ENCODE measurements around the gene SERPINB13.
"Not testable (repeated sequence)": the region's sequence is repeated elsewhere in the genome, so short reads cannot be mapped to it uniquely, and the experiment has no call there.

SERPINB13 gene

DNA sequence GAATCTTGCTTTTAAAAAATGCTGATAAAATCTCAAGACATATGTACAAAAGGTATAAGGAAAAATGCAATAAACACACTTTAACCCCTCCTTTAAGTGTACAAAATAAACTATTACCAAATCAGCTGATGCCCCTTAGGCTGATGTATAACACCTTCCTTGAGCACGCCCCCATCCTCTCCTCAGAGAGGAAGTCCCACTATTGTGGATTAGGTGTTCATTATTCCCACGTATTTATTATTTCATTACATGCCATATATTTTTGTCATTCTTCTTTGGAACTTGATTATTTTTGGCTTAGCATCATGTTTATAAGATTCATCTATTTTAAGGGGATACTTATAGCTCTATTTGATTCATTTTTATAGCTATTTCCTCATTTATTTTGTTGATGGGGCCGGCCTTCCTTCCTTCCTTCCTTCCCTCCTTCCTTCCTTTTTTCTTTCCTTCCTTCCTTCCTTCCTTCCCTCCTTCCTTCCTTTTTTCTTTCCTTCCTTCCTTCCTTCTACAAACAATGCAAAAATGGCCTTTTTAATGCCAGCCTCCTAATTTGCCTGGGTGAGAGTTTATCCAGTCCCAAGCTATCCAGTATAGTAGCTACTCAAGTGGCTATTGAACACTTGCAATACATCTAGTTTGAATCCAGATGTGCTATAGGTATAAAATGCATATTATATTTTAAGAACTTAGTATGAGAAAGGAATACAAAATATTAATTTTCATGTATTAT lies 4.0 kb downstream of the SERPINB13 start:
- DNase-seq: no peak

DNA sequence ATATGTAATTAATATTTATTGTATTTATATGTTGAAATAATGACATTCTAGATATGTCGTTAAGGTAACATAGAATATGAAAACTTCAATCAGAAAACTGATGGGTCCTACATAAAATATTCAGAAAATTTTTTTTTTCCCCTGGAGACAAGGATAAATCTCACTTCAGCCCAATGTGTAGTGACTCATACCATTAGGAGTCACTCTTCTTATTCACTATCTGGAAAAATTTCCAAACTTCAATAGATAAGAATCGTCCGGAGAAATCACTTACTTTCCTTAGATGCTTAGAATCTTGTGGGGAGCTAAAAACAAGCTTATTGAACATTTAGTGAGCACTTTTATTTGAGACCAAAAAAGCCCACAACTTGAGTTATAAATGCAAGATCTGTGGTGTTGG lies 4.6 kb downstream of the SERPINB13 start:
- no peak for DNase-seq

DNA sequence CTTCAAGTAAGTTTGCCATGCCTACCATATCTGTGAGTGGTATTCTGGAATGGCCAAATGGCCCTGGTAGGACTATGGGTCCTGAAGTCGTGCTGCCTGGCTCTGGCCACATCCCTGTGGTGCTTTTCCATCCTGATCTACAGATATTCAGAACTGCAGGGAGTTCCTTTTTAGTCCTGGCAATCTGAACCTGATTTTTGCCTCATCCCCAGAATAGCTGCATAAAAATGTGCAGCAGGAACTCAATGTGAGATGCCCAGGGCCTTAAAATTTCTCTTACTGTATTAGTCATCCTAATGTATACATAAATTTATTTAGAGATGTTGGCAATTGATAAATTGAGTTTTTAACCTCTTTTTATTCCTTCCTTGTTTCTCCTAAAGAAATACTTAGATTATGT lies 5.3 kb downstream of the SERPINB13 start:
- DNase-seq: no peak

DNA sequence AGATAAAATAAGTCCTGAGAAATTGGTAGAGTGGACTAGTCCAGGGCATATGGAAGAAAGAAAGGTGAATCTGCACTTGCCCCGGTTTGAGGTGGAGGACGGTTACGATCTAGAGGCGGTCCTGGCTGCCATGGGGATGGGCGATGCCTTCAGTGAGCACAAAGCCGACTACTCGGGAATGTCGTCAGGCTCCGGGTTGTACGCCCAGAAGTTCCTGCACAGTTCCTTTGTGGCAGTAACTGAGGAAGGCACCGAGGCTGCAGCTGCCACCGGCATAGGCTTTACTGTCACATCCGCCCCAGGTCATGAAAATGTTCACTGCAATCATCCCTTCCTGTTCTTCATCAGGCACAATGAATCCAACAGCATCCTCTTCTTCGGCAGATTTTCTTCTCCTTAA lies 9.8 kb downstream of the SERPINB13 start:
- no peak for DNase-seq

DNA sequence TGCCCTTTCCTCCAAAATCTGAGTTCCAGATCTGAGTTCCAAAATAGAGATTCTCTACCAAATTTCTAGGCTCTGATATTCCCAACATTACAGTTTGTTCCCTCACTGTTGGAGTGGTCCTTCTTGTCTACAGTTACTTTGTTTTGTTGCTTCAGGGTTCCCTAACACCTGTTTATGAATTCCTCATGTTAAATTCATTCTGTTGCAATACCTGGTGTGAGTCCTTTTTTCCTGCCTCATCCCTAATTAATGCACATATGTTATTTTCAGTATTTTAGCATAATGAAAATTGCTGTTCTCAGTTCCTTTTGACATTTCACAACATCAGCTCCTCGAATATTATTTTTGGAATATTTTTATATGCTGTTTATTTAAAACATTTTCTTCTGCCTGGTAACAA lies 16.2 kb downstream of the SERPINB13 start:
- DNase-seq: no peak

DNA sequence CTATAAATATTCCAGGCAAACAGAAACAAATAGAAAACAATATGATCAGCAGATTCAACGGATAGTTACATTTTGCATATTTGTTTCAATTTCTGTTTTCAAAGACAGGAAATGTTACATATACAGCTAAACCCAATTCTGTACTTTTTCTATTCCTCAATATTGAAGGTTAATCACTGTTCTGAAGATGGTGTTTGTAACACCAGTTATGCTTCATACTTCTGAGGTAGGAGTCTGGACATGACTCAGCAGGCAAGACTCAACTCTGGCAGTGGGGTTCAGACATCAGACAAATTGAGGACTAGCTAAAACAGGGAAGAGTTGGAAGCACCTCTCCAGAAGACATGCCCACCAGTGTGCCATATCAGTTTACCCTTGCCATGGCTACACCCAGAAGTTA lies 16.6 kb downstream of the SERPINB13 start:
- no peak for DNase-seq

DNA sequence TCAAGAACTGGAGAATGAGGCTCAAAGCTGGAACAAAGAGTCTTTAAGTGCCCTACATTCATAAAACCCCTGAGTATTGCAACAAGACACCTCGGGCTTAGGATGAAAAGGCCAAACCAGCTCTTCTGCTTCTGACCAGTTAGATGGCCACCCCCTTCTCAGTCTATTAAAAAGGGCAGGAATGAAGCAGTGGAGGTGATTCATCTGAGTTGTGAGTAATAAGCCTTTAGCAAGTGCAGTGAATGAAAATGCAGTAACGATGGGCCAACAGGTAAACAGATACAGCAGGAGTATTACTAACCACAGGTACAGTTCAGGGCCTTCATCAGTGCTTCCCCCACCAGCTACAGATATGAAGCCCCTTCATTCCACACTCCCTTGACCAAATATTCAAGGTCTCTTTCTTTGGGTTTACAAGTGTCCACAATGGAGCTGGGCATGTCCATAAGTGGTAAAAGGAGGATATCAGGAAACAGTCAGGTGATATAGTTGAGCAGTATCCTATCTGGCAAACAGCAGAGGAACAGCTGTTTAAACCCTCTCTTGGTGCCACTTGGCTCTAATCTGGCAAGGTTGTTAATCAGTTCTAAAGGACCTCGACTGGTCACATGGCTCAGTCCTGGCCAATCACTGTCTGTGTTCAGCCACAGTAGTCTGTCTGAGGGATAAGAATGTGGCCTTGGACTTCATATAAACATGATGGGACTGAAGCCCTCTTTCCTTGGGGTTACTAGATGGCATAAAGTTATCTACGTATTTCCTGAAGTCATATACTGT lies 17.8 kb downstream of the SERPINB13 start:
- DNase-seq: no peak

DNA sequence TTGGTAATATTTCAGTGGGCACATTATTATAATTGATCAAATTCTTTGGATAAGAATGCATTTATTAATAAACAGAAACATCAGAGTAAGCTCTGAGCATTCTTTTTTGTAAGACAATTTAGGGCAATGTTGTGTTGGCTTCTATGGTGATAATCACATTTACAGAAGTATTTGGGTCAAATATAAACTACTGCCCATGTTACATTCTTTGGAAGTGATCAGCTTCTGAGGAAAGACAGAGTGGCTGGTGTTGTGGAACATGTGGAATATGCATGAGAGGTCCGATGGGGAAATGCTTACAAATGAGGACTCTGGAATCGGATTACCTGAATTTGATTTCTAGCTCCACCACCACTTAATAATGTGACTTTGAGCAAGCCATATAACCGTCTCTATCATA lies 19.4 kb downstream of the SERPINB13 start:
- no peak for DNase-seq

DNA sequence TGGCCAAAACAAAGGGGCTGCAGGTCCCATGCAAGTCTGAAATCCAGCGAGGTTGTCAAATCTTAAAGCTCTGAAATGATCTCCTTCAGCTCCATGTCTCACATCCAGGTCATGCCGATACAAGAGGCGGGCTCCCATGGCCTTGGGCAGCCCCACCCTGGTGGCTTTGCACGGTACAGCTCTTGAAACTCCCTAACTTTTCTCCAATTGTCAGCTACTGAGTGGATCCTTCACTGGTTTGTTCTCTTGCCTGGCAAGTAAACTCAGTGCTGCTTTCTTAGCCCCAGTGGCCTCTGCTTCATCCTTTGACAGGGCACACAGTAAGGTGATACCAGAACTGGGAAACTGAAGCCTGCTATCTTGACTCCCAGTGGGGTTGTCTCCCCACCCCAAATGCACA lies 26.3 kb downstream of the SERPINB13 start:
- DNase-seq: no peak

DNA sequence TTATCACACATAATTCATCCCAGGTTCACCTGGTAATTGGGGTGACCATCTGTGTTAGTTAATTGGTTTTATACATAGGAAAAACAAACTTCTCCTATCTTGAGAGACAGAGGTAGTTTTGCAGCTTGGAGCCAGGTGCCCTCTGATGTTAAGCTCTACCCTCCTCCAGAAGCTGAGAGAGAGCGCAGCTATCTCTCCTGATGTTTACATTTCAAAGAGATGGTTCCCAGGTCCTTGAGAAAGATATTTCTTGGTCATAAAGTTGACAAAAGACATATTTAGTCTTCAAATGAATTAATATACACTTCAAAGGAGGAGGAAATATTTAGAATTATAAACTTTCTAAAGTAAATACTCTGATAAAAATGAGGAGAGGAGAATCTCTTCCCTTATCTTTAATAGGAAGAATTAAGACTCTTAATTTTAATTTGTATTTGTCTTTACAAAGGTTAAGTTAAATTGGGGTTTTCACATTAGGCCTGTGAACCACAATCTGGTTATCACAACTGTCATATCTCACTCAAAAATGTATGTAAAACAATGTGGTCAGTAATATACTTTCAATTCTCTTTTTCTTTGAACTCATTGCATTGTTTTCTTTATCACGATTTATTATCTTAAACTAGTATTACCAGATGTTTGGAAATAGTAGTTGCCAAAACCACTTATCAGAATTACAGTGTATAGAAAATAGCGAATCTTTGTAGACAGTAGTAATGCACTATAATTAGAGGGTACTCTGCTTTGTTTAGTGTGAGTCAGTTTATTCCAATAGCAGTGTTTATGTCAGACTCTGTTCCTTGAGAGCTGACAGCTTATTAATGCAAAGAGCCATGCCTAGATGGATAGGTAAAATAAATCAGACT lies 30.1 kb downstream of the SERPINB13 start:
- no peak for DNase-seq

DNA sequence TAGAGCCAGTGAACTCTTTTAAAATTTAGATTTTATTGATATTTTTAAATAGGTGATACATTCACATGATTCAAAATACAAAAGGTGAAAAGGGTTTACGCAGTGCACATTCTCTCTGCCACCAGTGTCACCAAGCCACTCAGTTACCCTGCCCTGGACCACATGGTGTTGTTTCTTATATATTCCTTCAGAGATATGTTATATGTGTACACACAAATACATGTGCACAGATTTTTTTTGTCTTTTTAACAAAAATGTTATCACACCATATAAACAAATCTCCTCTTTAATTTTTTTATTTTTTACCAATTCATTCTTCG lies 30.7 kb downstream of the SERPINB13 start:
- no peak for DNase-seq

DNA sequence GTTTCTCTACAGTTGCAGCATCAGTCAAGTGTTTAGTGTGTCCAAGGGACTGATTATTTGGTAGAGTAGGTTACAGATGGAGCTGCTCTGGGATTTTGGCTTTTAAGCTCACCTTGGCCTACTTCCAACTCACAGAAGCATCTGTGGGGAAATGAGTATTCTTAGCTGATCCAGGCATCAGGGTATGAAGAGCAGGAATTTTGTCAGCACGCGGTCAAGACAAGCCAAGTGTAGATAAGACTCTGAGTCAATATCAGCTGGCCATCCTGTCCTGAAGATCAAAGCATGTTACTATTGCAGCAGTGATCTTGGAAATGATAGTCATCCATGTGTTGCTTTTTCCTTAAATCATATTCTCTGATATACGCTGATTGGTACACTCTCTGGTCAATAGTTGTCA lies 32.5 kb downstream of the SERPINB13 start:
- DNase-seq: no peak

DNA sequence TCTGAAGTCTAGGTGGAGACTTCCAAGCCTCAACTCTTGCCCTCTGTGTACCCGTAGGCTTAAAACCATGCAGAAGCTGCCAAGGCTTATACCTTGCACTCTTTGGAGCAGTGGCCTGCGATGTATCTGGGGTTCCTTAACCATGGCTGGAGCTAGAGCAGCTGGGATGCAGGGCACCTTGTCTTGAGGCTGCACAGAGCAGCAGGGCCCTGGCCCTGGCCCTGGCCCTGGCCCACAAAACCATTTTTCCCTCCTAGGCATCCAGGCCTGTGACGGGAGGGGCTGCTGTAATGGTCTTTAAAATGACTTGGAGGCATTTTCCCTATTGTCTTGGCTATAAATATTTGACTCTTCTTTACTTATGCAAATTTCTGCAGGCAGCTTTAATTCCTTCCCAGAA lies 37.7 kb downstream of the SERPINB13 start:
- DNase-seq: no peak

DNA sequence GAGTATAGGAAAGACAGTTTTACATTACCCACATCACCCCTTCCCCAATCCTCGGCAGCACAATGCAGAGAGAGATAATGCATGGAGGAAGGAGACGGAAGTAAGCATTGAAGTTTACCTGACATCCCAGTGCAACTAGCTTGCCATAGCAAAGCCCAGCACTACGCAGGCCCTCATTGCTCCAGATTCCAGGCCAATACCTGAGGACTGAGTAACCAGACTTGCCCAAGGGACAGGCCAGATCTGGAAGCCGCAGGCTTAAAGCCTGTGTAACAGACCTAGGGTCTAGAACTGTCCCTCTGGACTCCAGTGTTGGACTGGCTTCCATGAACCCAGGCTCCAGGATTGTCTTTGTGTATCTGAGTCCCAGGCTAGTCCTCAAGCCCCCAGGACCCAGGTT lies 39.3 kb downstream of the SERPINB13 start:
- DNase-seq: no peak

DNA sequence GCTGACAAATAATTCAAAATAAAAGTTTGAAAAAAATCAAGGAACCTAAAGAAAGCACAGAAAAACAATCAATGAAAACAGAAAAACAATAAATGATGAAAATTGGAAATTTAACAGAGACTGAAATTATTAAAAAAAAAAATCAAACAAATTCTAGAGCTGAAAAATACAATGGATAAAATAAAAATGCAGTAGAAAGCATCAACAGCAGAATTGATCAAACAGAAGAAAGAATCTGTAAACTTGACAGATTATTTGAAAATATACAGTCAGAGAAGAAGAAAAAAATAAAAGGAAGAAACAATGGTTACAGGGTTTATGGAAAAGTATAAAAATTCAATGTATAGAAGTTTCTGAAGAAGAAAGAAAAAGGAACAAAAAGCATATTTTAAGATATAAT lies 40.7 kb downstream of the SERPINB13 start:
- no peak for DNase-seq

DNA sequence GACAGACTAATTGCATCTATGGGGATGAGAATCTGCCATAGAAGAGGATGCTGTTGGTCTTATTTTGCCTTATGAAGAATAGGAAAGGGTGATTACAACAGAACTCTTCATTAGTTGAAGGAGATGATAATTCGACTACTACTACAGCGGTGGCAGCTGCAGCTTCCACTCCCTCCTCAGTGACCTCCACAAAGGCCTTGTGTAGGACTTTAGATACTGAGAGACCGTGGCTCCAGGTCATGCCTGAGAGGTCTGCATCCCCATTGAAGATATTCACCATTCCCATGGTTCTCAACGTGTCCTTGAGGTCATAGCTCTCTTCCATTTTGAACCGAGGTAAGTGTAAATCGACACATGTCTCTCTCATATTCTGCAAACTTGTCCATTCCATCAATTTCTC lies 50.6 kb downstream of the SERPINB13 start:
- no peak for DNase-seq

DNA sequence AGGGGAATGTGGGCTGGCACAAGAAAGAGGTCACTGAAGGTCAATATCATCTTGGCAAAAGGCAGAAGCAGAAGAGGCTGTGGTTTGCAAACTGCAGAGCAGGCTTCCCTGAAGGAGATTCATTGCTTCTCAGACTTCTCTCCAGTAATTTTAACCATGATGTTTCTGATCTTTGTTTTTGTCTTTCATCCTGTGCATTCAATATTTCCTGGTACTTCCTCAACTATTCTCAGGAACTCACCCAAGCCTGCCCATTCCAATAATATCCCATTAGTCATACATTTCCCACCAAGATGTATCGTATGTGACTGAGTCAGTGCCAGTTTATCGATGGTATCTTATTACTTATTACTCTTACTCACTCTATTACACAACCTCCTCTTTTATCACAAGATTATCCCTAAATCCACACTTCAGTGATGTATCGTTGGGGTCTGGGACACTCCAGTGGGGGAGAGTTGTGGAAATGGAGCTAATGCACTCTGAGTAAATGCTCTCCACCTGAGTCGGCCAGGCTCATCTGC lies 54.1 kb downstream of the SERPINB13 start:
- not testable (repeated sequence) for DNase-seq

DNA sequence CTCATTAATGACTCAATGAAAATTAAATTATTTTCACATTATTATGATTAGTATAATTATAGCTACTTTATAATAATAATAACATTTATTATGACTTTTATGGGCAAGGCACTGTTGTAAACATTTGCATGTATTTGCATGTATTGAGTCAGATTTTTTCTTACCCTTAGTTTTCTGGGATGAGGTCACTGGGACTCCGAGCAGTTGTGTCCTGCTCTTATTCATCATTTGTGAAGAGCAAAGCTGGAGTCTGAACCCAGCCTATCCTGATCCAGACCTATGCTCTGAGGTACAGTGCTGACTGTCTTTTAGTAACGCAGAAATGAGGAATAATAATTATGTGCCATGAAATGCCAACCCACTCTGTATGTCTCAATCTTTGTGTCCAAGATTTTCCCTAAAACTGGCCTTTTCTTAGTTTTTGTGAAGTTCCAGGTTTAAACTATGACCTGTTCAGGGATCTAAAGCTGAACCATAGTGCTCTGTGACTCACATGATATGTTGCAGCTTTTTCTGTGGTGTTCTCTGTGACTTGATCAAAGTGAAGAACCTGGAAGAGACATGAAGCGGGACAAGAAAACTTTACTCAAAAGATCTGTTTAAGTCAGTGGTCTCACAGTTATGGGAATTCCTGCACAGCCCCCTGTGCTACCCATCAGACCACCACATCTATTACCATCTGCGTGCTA lies 55.7 kb downstream of the SERPINB13 start:
- DNase-seq: not testable (repeated sequence)

DNA sequence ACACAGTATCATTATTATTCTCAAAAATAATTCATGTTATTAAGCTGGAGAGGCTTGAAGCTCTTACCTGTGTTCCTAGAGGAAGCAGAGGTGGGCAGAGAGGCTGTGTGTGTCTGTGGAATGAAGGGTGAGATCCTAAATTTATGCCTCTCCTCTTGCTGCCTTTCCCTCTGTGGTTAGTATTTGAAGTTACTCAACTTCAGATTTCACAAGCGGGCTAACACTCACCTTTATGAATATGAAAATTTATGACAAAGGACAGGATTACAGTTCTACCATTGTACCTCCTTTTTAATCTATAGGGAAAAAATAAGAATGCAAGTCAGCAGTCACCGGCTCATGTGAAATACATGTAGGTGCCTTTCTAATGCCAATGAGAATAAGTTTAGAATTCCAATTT lies 57.0 kb downstream of the SERPINB13 start, which contains the start of gene SERPINB4:
Gene SERPINB4 (minus strand): TSS at position 115 of the 400 bp plus-strand sequence. CDS start 679 bp downstream, outside the sequence.
- DNase-seq: not testable (repeated sequence)

DNA sequence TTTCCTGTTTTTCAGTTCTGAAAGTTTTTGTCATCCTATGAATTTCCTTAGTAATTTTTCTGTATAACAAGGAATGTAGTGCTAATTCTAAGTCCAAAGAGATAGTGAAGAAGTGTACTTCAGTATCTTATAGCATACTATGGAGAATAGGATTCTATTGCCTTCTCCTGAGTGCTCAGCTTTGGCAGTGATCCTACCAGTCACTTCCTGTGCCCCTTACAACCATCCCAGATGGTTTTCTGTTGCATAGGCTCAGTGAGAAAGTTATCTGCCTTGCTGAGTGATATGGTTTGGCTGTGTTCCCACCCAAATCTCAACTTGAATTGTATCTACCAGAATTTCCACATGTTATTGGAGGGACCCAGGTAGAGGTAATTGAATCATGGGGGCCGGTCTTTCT lies 57.6 kb downstream of the SERPINB13 start:
- not testable (repeated sequence) for DNase-seq

DNA sequence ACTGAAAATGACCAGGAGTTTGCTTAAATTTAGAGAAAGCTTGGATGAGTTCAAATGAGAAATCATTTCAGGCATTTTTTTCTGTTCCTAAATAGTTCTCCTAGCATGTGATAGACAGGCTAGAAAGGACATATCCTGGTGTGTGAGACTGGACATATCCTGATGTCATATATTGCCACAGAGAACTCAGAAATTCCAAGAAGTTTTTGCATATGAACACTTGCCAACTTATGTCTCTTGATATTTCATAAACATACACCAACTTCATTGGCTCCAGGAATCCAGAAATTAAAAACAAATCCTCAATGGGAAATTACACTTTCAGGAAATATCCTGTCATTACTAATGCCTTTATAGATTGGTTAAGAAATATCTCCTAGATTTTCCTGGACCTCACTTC lies 59.8 kb downstream of the SERPINB13 start:
- DNase-seq: no peak

DNA sequence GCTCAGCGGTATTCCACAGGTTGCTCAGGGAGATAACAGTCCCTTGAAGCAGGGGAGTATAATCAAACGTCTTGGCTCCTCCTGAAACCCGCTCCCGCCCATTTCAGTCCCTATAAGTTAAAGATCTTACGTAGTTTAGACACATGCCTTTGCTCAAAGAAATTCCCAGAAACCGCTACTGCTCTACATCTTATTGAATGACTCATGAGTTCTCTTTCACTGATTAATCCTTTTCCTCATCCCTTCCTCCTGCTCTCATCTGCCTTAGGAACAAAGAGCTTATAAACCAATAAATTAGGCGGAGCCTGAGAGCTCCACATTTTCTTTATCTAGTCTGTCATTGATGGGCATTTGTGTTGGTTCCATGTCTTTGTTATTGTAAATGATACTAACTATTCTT lies 61.1 kb downstream of the SERPINB13 start:
- DNase-seq: no peak
